GM19438 (cell line): Measurements from ENCODE around the gene KHDC3L.

ENCODE experiments used
- ATAC-seq: cut with Tn5 transposase; IDR thresholded peaks from one replicate; pipeline ENCODE4 v1.9.1; 2021; ENCODE audit warnings: low read depth; ENCODE audit not compliant: unreplicated experiment

KHDC3L gene

DNA sequence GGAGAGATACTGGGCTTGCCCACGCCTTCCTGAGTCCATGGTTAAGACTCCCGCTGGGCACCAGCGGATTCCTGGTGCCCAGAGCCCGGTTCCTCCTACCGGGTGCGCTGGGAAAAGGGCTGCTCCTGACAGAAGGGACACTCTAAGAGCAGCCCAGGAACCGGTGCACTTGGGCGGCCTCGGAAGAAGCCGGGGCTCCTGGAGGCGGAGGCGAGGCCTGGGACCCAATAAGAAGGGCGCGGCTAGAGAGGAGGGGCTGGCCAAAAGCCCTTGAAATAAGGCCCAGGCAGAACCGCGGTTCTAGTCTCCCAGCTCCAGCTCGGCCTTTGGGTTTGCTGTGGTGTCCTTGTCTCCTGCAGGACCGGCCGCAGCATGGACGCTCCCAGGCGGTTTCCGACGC, at the start of gene KHDC3L:
KHDC3L (plus strand) TSS at position 301 of the 400 bp plus-strand sequence; CDS start at position 373, 72 bp downstream.
- no peak for ATAC-seq

DNA sequence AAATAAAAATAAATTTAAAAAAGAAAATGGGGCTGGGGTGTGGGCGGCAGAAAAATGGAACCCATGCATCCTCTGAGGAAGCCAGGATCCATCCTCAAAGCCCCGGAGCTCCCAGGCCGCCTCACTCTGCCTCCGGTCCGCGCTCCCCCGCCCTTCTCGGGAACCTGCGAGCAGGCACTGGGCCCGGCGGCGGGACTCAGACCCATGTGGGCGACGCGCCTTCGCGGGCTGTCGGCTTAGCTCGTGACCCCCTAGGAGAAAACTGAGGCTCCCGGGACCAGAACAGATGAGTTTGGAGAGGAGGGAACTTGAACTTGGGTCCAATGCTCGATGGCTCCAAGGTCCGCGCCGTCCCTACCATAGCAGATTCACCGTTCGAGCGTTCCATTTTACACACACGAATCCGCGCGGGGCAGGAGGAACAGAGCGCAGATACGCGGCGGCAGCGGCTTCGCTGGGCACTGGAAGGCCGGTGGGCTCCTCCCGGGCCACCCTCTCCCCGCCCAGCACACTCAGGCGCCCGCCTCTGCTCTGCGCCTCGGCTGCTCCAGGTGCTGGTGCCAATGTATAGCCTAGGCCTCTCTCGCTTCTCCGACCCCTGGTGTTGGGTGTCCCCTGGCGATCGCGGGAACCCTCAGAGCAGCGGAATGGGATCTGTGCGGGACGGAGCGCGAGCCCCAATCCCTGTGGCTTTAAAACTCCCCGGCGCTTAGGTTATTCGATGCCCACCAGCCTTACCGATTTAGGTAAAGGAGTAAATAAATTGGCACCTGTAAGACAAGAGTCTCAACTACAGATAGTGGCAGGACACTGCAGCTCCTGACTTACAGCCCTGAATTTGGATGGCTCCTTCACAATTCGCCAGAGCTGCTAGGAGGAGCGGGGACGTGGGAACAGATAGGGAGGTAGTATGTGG, 47.6 kb upstream of the KHDC3L start:
- no peak for ATAC-seq

DNA sequence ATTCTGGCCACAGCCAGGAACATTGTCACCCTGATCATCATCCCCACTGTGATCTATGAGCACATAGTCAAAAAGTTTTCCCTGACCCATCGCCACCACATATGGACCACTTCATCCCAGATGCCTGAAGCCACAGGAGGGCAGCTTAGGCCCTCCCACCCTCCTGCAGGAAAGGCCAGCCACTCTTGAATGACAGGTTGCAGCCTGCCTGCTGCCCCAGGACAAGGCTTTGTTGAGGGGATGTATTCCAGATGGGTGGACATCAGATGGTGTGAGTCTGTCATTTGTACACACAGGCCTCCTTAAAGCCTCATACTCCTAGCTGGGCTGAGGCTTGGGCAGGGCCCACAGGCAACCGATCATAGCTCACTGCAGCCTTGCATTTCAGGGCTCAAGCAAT, 39.1 kb upstream of the KHDC3L start:
- ATAC-seq: no peak

DNA sequence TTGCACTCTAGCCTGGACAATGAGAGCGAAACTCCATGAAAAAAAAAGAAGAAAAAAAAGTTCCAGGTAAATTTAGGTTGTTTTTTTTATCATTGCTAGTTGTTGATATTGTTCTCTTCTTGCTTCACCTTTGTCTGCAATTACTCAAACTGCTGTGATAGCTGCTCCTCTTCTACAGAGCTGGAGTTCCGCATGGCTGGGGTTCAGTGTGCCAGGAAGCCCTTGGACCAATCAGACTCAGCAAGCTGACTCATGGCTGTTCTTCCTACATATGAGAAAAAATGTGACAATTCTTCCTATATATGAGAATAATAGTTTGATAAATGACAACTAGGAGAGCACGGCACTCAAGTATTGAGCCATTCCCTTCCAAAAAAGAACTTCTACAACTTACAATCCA, 36.8 kb upstream of the KHDC3L start:
- ATAC-seq: no peak

GRCh38 chr6:73328790-73329189, 33.7 kb upstream of the KHDC3L start:
- ATAC-seq: no peak

DNA sequence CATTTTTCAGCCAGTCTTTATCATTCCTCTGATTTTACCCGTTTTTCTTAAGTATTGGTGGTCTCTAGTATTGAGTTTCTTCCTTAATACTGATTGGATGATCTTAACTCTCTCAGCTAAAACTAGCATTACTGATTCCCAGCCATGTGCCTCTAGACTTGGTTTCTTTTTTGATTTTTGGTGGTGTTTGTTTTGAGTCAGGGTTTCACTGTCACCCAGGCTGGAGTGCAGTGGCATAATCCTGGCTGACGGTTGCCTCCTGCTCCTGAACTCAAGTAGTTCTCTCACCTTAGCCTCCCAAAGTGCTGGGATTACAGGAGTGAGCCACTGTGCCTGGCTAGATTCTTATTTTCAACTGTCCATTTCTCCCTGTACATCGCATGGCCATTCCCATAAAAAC, 33.3 kb upstream of the KHDC3L start:
- ATAC-seq: no peak

DNA sequence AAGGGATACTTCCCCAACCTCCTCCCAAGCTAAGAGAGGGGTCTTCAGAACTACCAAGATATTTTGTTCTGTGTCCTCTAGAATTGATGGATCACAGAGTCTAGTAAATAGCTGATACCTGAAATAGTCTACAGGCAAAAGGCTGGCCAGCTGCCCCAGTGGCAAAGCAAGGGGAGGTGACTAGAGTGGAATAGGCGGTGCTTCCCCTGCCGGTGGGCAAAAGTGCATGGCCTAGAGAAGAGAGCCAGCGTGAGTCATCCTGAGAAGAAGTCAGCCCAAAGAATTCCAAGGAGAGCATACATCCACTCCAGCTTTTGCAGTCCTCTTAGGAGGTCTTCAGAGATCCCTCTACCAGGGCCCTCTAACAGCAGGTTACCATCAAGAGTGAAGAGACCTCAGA, 23.1 kb upstream of the KHDC3L start:
- no peak for ATAC-seq

GRCh38 chr6:73340048-73340447, 22.4 kb upstream of the KHDC3L start:
- no peak for ATAC-seq

- ATAC-seq: no peak
Observed at GRCh38 chr6:73341335-73341734, 21.1 kb upstream of the KHDC3L start.

GRCh38 chr6:73342174-73342573, 20.3 kb upstream of the KHDC3L start:
- ATAC-seq: no peak

DNA sequence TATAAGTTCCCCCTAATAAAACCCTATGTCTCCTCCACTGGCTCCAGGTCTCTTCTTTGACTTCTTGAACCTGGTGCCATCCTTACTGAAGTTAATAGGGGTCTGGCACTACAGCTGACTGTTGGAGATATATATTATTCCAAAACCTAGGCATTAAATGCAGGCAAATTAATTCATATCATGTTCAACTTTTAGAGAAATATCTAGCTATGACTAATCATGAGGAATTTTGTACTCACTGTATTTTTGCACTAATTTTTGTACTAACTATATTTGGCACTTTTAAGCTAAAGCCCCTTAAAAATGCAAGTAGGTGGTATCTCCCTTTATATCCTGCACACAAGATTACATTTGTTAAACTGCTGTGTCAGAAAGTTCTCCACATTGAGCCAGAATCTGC, 19.3 kb upstream of the KHDC3L start:
- no peak for ATAC-seq

GRCh38 chr6:73348550-73349204, 13.8 kb upstream of the KHDC3L start:
- no peak for ATAC-seq

DNA sequence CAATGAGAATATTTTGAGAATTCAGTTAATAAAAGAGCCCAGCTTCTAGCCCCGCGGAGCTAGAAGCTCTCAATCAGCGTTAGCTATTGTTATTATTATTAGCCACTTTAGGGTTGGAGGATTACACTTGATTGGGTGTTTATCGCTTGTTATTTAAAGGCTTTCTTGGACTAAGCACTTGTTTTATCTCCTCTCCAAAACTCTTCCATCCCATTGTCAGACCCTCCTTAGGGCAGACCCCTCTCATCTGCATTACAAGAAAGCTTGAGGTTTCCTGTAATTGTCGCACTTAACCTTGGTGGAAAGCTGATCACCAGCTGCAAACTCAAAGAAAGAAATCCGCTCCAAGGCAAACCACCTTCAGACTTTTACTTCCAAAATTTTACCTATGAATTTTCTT, 13.1 kb upstream of the KHDC3L start:
- ATAC-seq: no peak

DNA sequence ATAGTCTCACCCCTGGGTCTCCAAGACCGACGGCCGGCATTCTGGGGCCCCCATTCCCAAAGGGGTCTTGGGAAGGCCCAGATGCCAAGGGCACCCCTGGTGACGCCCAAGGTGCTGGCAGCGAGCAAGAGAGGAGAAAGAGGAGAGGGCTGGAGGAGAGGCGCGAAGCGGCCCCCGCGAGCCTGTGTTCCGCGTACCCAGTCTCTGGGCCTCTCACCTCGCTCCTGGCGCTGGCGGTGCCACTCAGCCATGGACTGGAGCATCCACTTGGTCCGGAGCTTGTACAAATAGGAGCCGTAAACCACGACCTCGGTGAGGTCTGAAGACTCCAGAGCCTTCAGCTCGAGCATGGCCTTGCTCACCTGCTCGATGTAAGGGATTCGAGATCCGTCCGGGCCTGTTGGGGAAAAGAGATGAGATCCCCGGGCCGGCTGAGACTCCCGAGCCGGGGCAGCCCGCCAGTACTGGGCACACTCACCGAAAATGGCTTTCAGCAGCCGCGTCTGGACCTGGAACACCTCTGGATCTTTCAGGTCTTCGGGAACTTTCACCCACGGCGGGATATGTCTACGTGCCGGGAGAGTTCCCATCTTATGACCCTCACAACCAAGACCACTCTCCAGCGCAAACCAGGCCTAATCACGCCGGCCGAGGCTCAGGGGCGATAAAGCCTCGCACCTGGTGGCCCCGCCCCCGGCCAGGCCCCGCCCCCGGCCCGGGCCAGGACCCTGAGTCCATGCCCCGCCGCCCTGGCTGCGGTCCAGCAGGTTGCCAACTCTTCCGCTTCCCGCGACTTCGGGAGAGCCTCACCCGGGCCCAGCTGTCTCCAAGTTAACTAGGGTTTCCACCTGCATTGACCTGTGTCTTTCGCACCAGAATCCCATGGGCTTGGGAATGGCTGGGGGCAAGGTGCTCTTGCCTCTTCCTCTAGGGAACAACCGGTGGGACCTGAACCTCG, 8.5 kb upstream of the KHDC3L start, which contains the start of gene DPPA5:
DPPA5 (minus strand) TSS at position 641 of the 958 bp plus-strand sequence; CDS start at position 590, 51 bp downstream.
- ATAC-seq: no peak

DNA sequence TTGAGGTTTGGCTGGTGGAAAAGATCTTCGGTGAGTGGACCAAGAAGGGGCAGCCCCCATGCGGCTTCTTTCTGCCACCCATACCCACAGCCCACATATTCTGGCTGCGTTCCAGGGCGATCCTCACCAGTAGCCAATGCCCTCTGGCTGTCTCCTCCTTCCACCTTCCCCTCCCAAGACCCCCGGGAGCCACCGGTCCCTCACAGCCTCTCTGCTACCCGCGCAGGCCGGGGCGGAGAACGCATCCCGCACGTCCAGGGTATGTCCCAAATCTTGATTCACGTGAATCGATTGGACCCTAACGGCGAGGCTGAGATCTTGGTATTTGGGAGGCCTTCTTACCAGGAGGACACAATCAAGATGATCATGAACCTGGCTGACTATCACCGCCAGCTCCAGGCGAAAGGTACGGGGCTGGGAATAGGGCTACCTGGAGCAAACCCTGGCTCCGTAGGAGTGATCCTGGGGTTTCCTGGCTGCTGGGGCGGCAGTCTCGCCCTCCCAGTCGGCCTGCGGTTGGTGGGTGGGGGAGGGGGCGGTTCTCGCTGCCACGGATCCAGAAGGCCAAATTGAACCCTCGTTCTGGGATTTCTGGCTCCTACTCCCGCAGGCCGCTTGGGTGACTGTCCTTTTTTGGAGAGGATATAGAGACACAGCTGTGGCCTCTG, 545 bp downstream of the KHDC3L start:
- no peak for ATAC-seq

DNA sequence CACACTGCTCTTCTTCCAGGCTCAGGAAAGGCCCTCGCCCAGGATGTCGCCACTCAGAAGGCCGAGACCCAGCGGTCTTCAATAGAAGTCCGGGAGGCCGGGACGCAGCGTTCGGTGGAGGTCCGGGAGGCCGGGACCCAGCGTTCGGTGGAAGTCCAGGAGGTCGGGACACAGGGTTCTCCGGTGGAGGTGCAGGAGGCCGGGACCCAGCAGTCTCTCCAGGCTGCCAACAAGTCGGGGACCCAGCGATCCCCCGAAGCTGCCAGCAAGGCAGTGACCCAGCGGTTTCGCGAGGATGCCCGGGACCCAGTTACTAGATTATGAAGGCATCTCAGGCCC, 1.0 kb downstream of the KHDC3L start:
- ATAC-seq: no peak

GRCh38 chr6:73364121-73364520, 1.7 kb downstream of the KHDC3L start:
- ATAC-seq: no peak

DNA sequence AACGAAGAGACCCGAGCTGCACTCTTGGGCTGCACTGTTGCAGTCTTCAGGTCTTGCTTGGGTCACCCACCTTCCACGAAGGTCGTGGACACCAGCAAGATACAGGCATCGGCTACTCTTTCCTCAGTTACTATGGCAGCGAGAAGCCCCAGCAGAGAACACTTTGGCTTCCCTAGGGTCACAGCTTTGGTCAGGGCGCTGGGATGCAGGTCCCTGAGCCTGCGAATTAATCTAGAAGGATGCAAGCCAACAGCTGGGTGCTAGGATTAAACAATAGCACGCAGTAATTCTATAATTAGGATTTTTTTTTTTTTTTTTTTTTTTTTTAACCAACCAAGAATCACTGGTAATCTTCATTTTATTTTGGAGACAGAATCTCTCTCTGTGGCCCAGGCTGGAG, 2.1 kb downstream of the KHDC3L start:
- no peak for ATAC-seq

DNA sequence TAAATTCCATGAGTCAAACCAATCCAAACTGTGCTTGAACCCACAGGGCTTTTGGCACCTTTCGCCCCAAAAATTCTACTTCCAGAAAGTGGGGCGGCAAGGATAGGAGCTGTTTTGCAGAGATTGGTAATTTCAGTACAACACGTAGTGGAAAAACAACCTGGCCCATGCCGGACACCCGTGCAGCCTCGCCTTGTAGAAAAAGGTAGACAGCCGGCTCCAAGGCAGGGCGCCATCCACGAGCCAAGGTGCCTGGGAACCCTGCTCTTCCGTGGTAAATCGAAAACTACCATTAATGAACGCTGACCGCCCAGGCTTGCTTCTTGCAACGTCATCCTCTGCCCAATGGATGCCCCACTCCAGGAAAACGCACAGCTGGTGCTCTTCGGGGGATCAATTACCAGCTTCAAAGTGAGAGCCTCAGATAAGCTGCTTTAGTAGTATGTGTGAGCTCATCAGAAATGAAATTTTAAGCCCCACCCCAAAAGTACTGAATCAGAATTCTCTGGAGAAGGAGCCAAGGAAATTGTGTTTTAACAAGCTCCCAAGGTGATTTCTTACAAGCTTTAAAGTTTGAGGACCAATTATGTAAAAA, 5.4 kb downstream of the KHDC3L start:
- ATAC-seq: no peak

GRCh38 chr6:73368675-73369074, 6.2 kb downstream of the KHDC3L start:
- ATAC-seq: no peak
